GM19035 (cell line): ENCODE measurements around the gene TCF7L1.
"Not testable (repeated sequence)": the region's sequence is repeated elsewhere in the genome, so short reads cannot be mapped to it uniquely, and the experiment has no call there.

Source experiments
- ATAC-seq: cut with Tn5 transposase; IDR thresholded peaks from one replicate; pipeline ENCODE4 v1.9.1; 2021; ENCODE audit not compliant: unreplicated experiment

Gene TCF7L1

GRCh38 chr2:85130407-85130806 is 2.8 kb upstream of the TCF7L1 start:
- ATAC-seq: no peak

GRCh38 chr2:85131116-85131515 is 2.1 kb upstream of the TCF7L1 start:
- ATAC-seq: no peak

GRCh38 chr2:85132397-85132796 is 795 bp upstream of the TCF7L1 start:
- ATAC-seq: no peak

GRCh38 chr2:85133751-85134254 is 611 bp downstream of the TCF7L1 start:
- ATAC-seq: no peak

- no peak for ATAC-seq
Observed at GRCh38 chr2:85134255-85134895, 1.2 kb downstream of the TCF7L1 start.

GRCh38 chr2:85134896-85135659 is 1.9 kb downstream of the TCF7L1 start:
- ATAC-seq: no peak

DNA sequence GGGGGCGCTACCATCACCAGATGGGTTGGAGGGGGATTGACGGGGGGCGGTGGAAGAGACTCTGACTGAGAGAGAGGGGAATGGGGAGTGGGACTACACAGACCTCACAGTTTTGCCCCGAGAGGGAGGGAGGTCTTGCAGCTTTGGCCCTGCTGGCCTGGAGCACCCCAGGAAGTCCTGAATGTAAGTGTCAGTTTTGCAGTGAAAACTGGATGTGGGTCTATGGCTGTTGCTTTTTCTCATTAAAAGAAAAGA is 2.4 kb downstream of the TCF7L1 start:
- no peak for ATAC-seq

DNA sequence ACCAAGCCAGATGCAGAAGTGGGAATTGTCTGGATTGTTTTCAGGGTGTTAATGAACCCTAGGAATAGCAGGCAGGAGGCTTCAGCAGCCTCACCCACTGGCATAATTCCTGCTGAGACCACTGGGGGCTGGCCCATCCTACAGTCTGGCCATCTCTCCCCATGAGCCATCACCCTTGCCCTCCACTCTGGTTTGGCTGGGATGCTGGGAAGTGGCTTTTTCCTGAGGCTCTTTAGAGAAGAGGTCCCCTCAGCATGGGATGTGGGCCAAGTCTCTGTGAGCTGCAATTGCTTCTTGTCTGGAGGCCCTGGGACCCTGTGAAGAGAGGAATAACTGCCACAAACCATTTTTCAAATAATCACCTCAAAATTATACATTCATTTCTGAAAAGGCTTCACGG is 4.0 kb downstream of the TCF7L1 start:
- ATAC-seq: no peak

GRCh38 chr2:85143463-85144082 is 10.4 kb downstream of the TCF7L1 start:
- ATAC-seq: no peak

DNA sequence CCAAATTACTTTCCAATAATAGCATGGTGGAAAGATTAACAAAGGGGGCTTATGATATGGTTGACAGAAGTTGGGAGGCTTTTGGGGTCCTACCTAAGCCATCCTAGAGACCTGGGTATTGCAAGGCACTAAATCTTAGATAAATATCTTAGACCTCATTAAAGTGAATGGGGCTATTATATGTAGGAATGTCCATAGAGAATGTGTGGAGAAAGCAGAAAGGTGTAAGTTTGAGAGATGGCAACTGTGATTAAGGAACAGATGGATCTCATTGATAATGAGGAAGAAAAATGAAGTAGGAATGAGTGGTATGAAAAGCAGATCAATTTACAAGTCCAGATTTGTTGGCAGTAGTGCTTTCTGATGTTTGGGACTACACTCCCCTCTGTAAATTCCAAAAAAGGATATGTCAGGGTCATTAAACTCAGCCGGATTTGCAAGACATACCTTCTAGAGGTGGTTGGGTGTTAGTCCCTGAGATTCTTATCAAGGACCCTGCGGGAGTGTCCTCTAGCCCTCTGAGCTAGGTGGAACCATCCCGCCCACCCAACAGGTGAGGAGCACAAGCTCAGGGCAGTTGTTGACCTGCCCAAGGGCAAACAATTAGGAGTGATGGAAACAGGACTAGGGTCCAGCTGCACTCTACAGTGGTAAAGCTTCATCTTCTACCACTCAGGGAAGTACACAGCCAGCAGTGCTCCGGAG is 12.1 kb downstream of the TCF7L1 start:
- ATAC-seq: no peak

DNA sequence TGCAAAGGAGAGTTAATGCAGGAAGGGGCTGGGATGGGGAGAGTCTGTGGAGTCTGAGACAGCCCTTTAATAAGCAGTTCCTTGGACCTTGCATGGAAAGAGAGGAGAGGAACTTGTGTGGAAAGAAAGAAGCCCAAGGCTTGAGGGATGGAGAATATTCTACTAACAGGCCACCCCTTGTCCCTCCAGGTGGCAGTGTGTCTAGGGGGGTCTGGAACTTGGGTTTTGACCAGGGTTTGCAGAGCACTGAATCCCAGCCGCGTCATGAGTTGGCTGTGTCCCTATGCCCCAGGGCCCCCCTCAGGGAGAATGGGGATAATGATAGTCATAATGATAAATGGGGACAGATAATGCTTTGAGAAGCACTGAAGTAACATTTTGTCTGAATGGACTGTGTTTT is 15.0 kb downstream of the TCF7L1 start:
- no peak for ATAC-seq

- no peak for ATAC-seq
Observed at GRCh38 chr2:85151026-85151425, 17.8 kb downstream of the TCF7L1 start.

GRCh38 chr2:85152895-85153294 is 19.7 kb downstream of the TCF7L1 start:
- ATAC-seq: no peak

GRCh38 chr2:85154048-85154753 is 21.0 kb downstream of the TCF7L1 start:
- ATAC-seq: no peak

DNA sequence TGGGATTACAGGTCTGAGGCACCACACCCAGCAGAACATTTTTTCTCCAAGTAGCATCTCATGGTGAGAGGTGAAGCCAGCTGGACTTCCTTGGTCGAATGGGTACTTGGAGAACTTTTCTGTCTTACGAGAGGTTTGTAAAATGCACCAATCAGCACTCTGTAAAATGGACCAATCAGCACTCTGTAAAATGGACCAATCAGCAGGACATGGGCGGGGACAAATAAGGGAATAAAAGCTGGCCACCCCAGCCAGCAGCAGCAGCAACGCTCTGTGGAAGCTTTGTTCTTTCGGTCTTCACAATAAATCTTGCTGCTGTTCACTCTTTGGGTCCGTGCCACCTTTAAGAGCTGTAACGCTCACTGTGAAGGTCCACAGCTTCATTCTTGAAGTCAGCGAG is 21.9 kb downstream of the TCF7L1 start:
- not testable (repeated sequence) for ATAC-seq

GRCh38 chr2:85156153-85156552 is 23.0 kb downstream of the TCF7L1 start:
- ATAC-seq: no peak

- ATAC-seq: no peak
Observed at GRCh38 chr2:85156619-85157018, 23.4 kb downstream of the TCF7L1 start.

DNA sequence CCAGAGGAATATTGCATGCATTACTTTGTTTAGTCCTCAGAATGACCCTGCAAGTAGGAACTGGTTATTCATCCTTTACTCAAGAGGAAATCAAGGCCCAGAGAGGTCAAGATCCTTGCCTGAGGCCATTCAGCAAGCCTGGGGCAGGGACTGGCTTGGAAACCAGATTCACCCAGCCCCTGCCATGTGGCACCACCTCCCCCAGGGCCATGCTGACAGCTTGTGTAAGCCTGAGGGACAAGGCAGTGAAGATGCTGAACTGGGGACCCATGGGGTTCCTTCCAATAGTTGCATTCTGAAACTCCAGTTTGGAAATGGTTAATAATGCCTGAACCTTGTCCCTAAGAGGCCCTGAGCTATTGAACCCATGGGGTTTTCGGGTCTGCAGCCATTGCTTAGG is 24.2 kb downstream of the TCF7L1 start:
- no peak for ATAC-seq

DNA sequence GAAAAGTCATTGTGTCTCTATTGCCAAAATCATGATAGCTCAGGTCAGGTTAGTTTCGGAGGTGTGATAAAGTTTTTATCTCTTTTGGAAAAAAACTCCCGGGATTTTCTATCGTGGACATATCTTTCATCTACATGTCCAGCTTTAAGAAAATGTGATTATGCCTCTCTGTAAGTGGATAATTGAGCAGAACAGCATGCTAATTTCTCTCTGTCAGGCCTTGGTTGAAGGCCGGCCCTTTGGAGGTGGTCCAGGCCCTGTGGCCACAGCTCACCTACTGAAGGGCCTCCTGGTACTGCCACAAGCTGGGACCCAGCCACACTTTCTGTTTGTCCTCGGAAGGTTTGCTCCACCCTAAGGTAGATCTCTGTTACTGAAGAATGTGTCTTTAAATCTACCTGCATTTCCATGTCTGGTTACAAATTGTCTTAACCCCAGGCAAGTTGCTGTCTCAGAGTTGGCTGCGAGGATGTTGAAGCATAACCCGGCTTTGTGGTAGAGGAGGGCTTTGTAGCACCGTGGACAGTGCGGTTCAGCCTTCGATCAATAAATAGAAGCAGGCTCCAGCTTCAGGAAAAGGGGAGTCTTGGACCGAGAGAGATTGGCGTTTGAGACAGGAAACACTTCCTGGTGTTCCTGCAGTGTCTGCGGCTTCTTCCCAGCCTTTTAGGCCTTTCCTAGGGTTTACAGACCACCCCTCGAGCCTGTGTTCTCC is 25.5 kb downstream of the TCF7L1 start:
- no peak for ATAC-seq

- ATAC-seq: no peak
Observed at GRCh38 chr2:85159589-85159988, 26.4 kb downstream of the TCF7L1 start.
